ENCODE data around the gene CDCA7.

GRCh38 chr2:173351879-173352278, 2.8 kb upstream of the CDCA7 start:
- no peak for TF ChIP-seq CTCF (IDR thresholded peaks at IDR 0.05)
- no peak for TF ChIP-seq POLR2A (IDR thresholded peaks at IDR 0.05)
